HEK293 (cell line): ENCODE data around the gene SP3.

Experiments
- KLF8 ChIP-seq: fragments of 450-650 bp; formaldehyde crosslinking; IDR thresholded peaks from 2 replicates; pipeline ENCODE4 v1.5.1; 2016; ENCODE audit warnings: missing biosample characterization, missing genetic modification characterization
- MYNN ChIP-seq: fragments of 450-650 bp; formaldehyde crosslinking; IDR thresholded peaks from 2 replicates; pipeline ENCODE4 v1.5.1; 2016; ENCODE audit warnings: missing biosample characterization, missing genetic modification characterization, borderline replicate concordance
- SCRT2 ChIP-seq: fragments of 450-650 bp; formaldehyde crosslinking; IDR thresholded peaks from 2 replicates; pipeline ENCODE4 v1.5.1; 2016; ENCODE audit warnings: missing biosample characterization, missing genetic modification characterization
- ZBTB21 ChIP-seq: fragments of 450-650 bp; formaldehyde crosslinking; IDR thresholded peaks from 2 replicates; pipeline ENCODE4 v1.5.1; 2017; ENCODE audit warnings: missing biosample characterization, missing genetic modification characterization
- ZNF133 ChIP-seq: fragments of 450-650 bp; formaldehyde crosslinking; IDR thresholded peaks from 2 replicates; pipeline ENCODE4 v1.5.1; 2016; ENCODE audit warnings: missing biosample characterization, missing genetic modification characterization
- TF ChIP-seq, protein P1 (sequence below): fragments of 450-650 bp; formaldehyde crosslinking; IDR thresholded peaks from 2 replicates; pipeline ENCODE4 v1.5.1; 2016; ENCODE audit warnings: missing biosample characterization, missing genetic modification characterization

DNA sequence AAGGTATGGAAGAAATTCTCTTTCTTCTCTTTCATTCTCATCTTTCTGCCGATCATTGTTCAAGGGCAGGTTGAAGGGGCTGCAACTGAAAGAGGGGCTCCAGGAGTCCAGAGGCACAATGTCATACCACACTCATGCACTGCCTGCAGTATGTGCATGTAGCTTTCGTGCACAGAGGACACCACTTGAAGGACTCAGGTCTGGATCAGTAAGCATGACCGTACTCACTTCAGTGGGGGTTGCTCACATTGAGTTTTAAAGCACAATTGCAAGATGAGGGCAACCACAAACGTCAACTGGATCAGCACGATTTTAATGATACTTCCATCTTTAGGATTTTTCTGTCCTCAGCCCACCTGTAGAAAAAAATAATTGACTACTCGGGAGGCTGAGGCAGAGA, 84.6 kb downstream of the SP3 start:
- TF ChIP-seq, protein P1, sequence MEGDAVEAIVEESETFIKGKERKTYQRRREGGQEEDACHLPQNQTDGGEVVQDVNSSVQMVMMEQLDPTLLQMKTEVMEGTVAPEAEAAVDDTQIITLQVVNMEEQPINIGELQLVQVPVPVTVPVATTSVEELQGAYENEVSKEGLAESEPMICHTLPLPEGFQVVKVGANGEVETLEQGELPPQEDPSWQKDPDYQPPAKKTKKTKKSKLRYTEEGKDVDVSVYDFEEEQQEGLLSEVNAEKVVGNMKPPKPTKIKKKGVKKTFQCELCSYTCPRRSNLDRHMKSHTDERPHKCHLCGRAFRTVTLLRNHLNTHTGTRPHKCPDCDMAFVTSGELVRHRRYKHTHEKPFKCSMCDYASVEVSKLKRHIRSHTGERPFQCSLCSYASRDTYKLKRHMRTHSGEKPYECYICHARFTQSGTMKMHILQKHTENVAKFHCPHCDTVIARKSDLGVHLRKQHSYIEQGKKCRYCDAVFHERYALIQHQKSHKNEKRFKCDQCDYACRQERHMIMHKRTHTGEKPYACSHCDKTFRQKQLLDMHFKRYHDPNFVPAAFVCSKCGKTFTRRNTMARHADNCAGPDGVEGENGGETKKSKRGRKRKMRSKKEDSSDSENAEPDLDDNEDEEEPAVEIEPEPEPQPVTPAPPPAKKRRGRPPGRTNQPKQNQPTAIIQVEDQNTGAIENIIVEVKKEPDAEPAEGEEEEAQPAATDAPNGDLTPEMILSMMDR (tag by site-specific recombination), result no peak
- no peak for TF ChIP-seq KLF8 (tag by site-specific recombination)
- no peak for TF ChIP-seq MYNN (tag by site-specific recombination)
- no peak for TF ChIP-seq ZNF133
- TF ChIP-seq SCRT2 (tag by site-specific recombination), result no peak
- TF ChIP-seq ZBTB21 (tag by site-specific recombination), result no peak
